OCI-LY3 (cell line): ENCODE data around the gene RPL3.

Experiments used
- H2AFZ ChIP-seq: fragments of 200-600, 300-600 bp; shearing (Covaris generic); 2 replicates; pipeline ENCODE4 v1.6.0; 2014; ENCODE audit warnings: antibody characterized with exemption, low read depth, low read length
- H3K27ac ChIP-seq: fragments of 200-600, 300-600 bp; sonication (generic); 2 replicates; pipeline ENCODE4 v1.5.1; 2014; ENCODE audit warnings: mild to moderate bottlenecking, low read length, moderate library complexity, mixed read lengths
- H3K27me3 ChIP-seq: fragments of 200-600, 300-600 bp; sonication (generic); 2 replicates; pipeline ENCODE4 v1.6.1; 2014; ENCODE audit warnings: low read depth, low read length, mixed read lengths
- H3K36me3 ChIP-seq: fragments of 200-600, 300-600 bp; sonication (generic); replicated peaks from 2 replicates; pipeline ENCODE3; 2014; ENCODE audit warnings: low read depth, low read length, mixed read lengths
- H3K4me1 ChIP-seq: fragments of 300-600, 200-600 bp; sonication (generic); 2 replicates; pipeline ENCODE4 v1.6.1; 2014; ENCODE audit warnings: low read length, mixed read lengths
- H3K4me2 ChIP-seq: fragments of 200-600, 300-600 bp; sonication (generic); 2 replicates; pipeline ENCODE4 v1.6.1; 2014; ENCODE audit warnings: low read length, mixed read lengths
- H3K4me3 ChIP-seq: fragments of 300-600, 200-600 bp; sonication (generic); 2 replicates; pipeline ENCODE4 v1.5.1; 2014; ENCODE audit warnings: antibody characterized with exemption, mild to moderate bottlenecking, low read length, moderate library complexity
- H3K79me2 ChIP-seq: fragments of 300-600, 200-600 bp; shearing (Covaris generic); 2 replicates; pipeline ENCODE4 v1.6.1; 2014; ENCODE audit warnings: mild to moderate bottlenecking, low read length, mixed read lengths
- H3K9ac ChIP-seq: fragments of 300-600, 200-600 bp; shearing (Covaris generic); 2 replicates; pipeline ENCODE4 v1.6.0; 2014; ENCODE audit warnings: mild to moderate bottlenecking, low read length, moderate library complexity
- H3K9me3 ChIP-seq: fragments of 200-600, 300-600 bp; shearing (Covaris generic); 2 replicates; pipeline ENCODE4 v1.6.1; 2014; ENCODE audit warnings: low read length, mixed read lengths; ENCODE audit not compliant: insufficient read depth
- H4K20me1 ChIP-seq: fragments of 200-600, 300-600 bp; sonication (generic); 2 replicates; pipeline ENCODE4 v1.6.1; 2016; ENCODE audit warnings: low read length, mixed read lengths; ENCODE audit not compliant: insufficient read depth
- EZH2phosphoT487 ChIP-seq: fragments of 200-600 bp; shearing (Covaris generic); IDR thresholded peaks from 2 replicates; pipeline ENCODE4 v1.6.1; 2018; ENCODE audit warnings: antibody characterized with exemption, mixed run types, low read depth
- TF ChIP-seq, protein P1 (sequence below): fragments of 200-600, 300-600 bp; sonication (generic); IDR thresholded peaks from 2 replicates; pipeline ENCODE4 v1.5.1; 2014; ENCODE audit warnings: antibody characterized with exemption, low read length, low read depth

RPL3 gene

DNA sequence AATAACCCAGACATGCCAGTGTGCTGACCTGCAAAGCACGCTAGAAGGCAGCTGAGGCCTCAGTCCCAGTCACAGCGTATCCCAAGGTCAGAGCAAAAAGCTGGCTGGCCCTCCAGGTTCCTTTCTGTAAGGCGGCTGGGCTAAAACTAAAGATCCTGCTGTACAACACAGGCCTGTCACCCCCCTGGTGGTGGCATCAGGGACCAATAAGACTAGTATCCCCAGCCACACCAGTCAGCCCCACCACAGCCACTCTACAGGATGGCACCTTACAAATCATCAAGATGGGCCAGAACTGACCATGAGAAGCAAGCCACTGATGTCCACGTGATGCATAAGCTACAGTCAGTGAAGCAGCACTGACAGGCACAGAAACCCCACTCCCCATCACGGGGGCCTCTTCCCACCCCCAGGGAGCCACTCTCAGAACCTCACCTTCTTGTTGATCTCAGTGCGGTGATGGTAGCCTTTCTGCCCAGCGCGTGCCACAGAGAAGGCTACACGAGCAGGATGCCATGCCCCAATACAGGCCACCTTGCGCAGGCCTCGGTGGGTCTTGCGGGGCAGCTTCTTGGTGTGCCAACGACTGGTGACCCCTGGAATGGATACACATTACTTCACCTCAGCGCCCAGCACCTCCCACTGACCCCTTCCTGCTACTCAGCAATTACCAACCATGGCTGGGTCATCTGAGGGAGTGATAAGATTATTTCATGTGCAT is 5.0 kb downstream of the RPL3 start:
- peaks cover 58% of the 10 kb centered on the region for H3K79me2 ChIP-seq
- no peaks in the 10 kb centered on the region for H3K9me3 ChIP-seq
- peaks cover 91% of the 10 kb centered on the region for H4K20me1 ChIP-seq
- H3K4me1 ChIP-seq: peaks cover 26% of the 10 kb centered on the region
- no peak overlapping the region for H2AFZ ChIP-seq
- TF ChIP-seq, protein P1, sequence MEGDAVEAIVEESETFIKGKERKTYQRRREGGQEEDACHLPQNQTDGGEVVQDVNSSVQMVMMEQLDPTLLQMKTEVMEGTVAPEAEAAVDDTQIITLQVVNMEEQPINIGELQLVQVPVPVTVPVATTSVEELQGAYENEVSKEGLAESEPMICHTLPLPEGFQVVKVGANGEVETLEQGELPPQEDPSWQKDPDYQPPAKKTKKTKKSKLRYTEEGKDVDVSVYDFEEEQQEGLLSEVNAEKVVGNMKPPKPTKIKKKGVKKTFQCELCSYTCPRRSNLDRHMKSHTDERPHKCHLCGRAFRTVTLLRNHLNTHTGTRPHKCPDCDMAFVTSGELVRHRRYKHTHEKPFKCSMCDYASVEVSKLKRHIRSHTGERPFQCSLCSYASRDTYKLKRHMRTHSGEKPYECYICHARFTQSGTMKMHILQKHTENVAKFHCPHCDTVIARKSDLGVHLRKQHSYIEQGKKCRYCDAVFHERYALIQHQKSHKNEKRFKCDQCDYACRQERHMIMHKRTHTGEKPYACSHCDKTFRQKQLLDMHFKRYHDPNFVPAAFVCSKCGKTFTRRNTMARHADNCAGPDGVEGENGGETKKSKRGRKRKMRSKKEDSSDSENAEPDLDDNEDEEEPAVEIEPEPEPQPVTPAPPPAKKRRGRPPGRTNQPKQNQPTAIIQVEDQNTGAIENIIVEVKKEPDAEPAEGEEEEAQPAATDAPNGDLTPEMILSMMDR: no peak
- no peak for TF ChIP-seq EZH2phosphoT487
- H3K4me2 ChIP-seq: no peak overlapping the region
- no peaks in the 10 kb centered on the region for H3K27me3 ChIP-seq
- no peak overlapping the region for H3K9ac ChIP-seq
- H3K4me3 ChIP-seq: no peak overlapping the region
- peaks cover 85% of the 10 kb centered on the region for H3K36me3 ChIP-seq
- H3K27ac ChIP-seq: no peak overlapping the region

DNA sequence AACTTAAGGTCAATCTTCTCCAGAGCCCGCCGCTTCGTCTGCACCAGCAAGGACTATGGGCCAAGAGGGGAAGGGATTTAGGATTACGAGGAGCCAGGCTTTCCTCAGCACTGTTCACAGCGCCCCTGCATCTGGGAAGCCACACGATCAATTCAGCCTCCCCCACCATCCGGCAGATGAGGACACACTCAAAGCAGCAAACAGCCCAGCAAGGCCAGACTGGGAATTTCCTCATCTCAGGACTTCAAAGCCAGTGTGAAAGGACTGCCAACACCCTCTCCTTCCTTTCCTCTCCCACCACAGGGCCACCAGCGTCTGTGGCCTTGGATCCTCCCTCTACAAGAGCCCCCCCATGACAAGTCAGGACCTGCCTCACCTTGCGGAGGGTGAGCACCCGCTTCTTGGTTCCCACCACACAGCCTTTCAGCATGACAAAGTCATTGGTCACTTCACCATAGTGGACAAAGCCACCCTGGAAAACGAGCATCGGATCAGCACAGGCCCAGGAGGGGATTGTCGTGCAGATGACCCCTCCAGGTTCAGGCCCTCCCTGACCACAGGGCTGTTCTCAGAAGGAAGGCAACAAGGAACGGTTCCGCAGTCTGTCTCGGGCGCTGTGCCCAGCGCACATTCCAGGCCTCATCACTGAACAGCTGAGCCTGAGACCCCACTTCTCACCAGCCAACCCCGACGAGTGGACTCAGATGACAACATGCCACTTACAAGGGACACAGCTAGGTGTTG is 6.0 kb downstream of the RPL3 start:
- Histone ChIP-seq H3K4me2 (no peak overlapping the region), H4K20me1 (peaks cover 86% of the 10 kb centered on the region), H3K36me3 (peaks cover 83% of the 10 kb centered on the region), H3K27me3 (no peaks in the 10 kb centered on the region), H3K9ac (no peak overlapping the region), H3K79me2 (peaks cover 49% of the 10 kb centered on the region), H3K4me1 (peaks cover 26% of the 10 kb centered on the region), H3K9me3 (no peaks in the 10 kb centered on the region), H2AFZ (no peak overlapping the region), H3K4me3 (no peak overlapping the region), H3K27ac (no peak overlapping the region)
- TF ChIP-seq EZH2phosphoT487: no peak
- TF ChIP-seq, protein P1: no peak

DNA sequence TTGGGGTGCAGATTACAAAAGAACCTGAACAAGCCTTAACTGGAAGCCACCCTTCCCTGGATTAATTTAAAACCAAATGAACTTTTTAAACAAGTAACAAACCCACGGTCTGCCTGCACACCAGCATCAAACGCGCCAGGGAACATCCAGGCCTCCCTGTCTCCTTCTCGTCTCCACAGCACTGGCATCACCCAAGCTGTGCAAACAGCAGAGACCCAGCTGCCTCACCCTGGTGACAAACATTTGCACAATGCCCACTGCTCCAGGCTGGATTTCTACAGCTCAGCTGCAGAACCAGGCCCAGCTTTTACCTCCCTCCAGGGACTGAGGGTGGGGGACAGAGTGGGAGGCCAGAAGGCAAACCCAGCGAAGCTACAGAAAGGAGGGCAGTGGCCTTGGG is 7.0 kb downstream of the RPL3 start:
- peaks cover 38% of the 10 kb centered on the region for H3K79me2 ChIP-seq
- no peak overlapping the region for H3K27ac ChIP-seq
- TF ChIP-seq EZH2phosphoT487: no peak
- TF ChIP-seq, protein P1: no peak
- no peak overlapping the region for H2AFZ ChIP-seq
- H3K4me2 ChIP-seq: no peak overlapping the region
- H3K9me3 ChIP-seq: no peaks in the 10 kb centered on the region
- no peak overlapping the region for H3K4me3 ChIP-seq
- peaks cover 76% of the 10 kb centered on the region for H4K20me1 ChIP-seq
- H3K9ac ChIP-seq: no peak overlapping the region
- H3K4me1 ChIP-seq: peaks cover 17% of the 10 kb centered on the region
- H3K36me3 ChIP-seq: peaks cover 73% of the 10 kb centered on the region
- H3K27me3 ChIP-seq: no peaks in the 10 kb centered on the region
